Fibroblast of skin of back (primary cell): ENCODE data around the gene XPNPEP3.
"Not testable (repeated sequence)": the region's sequence is repeated elsewhere in the genome, so short reads cannot be mapped to it uniquely, and the experiment has no call there.

Experiments
- DNase-seq: peaks from one replicate; pipeline ENCODE4 v3.0.0-alpha.2; 2013

Gene XPNPEP3

DNA sequence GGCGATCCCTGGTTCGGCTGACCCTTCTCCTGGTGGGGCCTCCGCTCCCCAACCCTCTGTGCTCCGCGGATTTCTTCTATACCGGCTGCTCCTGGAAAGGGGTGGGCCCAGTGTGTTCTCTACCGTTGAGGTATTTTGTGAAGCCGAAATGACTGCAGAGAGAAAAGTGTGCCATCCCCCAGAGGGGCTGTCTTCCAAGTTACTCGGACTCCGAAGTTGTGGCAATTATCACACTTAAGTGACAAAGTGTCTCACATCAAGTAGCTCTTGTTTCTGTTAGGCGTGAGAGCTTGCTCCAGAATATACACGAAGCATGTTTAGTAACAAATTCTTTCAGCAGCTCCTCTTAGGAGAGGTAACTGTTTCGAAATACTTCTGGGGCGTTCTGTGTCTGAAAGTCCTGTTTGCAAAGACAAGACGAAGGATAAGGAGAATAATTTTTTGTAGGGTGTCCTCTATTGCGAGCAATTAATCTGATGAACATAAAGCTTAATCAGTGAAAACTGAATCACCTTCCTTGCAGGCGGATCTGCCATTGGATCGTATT is 434 bp downstream of the XPNPEP3 start:
- no peak for DNase-seq

DNA sequence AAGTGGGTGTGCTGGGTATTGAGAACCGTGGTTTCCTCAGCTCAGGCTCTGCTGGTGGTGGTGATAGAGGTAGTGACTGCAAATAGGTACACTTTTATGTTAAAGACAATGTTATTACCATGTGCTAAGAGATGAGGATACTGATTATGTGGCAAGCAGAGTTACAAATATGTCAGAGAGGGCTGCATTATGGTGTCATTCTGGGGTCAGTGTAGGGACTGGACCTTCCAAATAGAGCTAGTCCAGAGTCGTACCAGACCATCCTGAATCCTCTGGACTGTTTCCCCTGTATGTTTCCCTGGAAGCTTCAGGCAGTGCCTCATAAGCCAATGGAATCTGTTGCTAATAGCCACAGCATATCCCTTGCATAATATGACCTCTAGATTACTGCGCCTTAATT is 5.1 kb downstream of the XPNPEP3 start, which contains the start of gene DNAJB7:
DNAJB7 (minus strand) TSS at position 101 of the 400 bp plus-strand sequence. CDS start 119 bp downstream, outside the sequence.
- DNase-seq: no peak

DNA sequence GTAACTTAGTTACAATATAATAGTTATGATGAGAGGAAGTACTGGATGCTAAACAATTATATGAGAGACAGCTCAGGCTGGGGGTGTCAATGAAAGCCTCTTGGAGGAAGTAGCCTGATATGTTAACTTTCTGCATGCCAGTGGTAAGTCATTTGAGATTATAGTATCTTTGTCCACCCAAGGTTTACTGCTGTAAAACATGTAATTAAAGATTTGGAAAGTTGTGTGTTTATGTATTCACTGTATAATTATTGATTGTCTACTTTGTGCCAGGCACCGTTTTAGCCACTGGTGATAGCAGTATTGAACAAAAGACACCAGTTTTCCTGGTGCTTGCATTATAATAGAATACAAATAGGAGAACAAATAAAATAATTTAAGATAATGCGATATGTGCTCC is 5.6 kb downstream of the XPNPEP3 start:
- no peak for DNase-seq

DNA sequence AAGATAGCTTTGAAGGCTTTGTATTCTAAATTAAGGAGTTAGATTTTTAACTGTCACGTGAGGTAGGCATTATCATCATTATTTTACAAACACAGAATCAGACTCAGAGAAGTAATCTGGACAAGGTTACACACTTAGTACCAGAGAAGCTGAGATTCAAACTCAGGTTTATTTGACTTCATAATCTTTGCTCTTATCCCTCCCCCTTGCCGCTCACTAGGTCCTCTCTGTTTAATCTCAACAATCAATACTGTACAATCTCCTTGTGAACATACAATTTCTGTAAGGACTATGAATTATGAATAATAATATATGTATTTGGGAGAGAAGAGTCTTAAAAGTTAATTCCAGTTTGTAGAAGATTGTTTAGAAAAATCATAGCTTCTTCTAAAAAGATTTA is 10.2 kb downstream of the XPNPEP3 start:
- DNase-seq: no peak

DNA sequence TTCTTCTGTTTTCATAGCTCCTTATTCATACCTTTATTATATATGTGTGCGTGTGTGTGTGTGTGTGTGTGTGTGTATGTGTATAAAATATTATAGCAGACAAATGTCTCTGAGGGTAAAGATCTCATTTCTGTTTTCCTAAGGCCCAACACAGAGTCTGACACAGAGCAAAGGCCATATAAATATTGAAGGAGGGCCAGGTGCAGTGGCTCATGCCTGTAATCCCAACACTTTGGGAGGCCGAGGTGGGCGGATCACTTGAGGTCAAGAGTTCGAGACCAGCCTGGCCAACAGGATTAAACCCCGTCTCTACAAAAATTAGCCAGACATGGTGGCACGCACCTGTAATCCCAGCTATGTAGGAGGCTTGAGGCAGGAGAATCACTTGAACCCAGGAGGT is 11.4 kb downstream of the XPNPEP3 start:
- DNase-seq: not testable (repeated sequence)

DNA sequence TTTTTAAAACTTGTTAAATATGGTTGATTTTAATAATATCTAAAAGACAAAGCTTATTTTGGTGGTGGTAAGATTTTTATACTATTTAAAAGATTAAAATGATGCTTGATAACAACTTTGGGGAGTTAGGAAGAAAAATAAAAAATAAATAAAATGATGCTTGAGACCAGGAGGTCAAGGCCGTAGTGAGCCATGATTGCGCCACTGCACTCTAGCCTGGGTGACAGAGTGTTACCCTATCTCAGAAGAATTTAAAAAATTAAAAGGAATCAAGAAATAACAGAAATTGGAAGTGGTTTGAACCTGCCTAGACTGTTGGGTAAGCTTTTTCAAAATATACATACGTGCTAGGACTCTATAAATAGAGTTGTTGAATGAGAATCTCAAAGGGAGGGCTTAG is 17.1 kb downstream of the XPNPEP3 start:
- no peak for DNase-seq

DNA sequence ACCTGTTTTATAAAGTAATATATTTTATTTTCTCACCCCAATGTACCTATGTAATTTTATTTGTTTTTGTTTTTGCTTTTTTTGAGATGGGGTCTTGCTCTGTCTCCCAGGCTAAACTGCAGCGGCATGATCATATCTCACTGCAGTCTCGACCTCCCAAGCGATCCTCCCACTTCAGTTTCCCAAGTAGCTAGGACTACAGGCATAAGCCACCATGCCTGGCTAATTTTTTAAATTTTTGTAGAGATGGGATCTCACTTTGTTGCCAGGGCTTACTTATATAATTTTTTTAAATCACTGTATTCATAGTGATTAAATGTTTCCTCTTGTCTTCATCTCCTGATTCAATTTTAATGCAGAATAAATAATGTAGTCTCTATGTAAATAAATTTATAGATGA is 18.2 kb downstream of the XPNPEP3 start:
- DNase-seq: no peak

DNA sequence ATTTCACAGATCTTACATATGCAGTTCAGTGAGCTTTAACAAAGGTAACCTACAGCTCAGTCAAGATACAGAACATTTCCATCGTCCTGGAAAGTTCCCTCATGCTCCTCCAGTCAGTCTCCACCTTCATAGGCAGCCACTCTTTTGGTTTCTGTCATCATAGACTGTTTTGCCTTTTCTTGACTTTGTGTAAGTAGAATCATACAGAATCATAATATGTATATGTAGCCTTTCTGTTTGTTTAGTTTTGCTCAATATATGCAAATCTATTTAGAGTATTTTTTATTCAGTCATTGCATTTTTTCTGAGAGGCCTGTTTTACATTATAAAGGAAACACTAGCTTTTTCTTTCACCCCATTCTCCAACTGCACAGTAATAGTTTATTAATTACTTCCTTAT is 20.0 kb downstream of the XPNPEP3 start:
- no peak for DNase-seq

DNA sequence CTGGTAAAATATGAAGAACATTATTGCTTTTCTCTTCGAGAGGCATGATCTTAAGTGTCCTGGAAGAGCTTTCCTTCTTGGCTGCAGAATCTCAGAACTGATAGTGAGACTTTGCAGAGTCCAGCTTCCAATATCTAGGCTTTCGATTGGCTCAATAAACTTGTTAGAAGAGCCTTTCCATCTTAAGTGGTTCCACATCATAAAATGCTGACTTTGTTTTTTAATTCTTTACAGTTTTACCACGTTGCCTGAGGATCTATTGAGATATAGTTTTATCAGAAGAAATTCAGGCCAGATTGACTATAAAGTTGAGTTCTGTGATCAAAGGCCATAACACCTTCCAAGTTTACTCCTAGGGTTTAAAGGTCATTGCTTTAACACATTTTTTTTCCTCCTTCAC is 20.5 kb downstream of the XPNPEP3 start:
- DNase-seq: no peak

DNA sequence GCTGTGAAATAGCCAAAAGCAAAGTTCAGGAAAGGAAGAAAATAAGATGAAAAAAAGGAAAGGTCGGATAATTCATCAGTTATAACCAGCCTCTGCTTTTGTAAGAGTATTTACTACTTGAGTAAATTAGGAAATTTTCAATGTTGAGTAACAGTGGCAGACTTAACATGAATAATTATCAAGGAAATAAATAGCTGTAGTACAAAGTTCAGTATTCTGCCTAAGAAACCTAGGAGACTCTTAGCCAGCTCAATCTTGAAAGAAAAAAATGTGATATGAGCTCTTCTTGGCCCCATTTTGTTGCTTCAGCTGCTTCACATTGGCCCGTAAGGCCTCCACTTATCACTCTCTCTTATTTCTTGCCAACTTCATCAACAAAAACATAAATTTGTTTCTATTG is 22.0 kb downstream of the XPNPEP3 start:
- no peak for DNase-seq

DNA sequence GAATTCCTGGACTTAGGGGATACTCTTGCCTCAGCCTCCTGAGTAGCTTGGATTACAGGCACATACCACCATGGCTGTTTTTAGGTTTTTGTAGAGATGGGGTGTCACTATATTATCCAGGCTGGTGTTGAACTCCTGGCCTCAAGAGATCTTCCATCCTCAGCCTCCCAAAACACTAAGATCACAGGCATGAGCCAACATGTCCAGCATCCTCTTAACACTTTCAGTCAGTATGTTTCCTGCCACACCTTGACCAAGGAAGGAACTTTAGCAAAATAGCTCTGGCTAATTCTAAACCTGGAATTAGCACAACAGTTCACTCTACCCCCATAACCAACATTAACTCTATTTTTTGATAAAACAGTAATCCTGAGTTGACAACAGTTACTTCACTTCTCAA is 32.2 kb downstream of the XPNPEP3 start:
- no peak for DNase-seq

DNA sequence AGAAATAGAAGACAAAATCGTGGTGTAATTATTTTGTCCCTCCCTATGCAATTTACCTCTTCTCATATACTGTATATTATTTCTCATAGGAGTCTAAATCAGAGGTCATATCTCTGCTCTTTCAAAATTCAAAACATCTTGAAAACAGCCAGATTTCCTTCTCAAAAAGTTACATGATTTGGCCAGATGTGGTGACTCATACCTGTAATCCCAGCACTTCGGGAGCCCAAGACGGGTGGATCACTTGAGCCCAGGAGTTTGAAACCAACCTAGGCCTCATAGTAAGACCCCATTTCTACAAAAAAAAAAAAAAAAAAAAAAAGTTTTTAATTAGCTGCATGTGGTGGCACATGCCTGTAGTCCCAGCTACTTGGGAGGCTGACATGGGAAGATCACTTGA is 33.9 kb downstream of the XPNPEP3 start:
- no peak for DNase-seq

DNA sequence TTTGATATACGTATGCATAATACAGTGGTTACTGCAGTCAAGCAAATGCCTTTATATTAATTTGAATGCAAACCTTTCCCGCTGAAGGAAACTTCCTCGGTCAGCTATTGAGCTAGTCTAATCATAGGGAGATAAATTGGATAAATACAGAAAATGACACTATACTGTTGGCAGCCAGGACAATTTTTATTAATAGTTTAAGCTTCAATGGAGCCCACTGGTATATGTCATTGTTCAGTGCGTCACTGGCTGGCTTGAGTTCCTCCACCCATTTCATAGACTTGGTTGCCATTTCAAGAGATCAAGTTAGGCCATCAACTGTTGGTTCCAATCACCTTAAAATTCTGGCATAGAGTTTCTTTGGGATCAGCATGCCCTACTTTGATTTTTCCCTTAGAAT is 37.5 kb downstream of the XPNPEP3 start:
- DNase-seq: no peak

DNA sequence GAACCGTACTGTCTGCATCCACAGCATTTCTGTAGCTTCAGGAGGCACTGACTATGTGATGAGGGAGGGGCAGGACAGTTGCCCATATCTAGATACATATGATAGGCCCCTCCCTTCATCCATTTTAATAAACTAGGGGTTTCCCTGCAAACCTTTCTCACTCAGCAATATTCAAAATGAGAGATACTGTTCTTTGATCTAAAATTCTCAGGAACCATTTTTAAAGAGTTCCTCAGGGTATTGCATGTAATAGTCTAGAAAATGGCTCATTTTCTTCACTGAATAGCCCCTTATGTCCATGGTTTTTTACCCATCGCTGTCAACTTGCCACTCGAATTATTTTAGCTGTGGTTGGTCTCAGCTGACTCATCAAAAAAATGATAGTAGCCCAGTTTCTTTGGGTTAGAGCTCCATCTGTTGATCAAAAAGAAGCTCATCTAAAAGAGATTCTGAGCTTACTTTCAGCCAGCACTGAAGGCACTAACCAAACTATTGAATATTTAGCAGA is 42.0 kb downstream of the XPNPEP3 start:
- DNase-seq: peak; percentile 64

DNA sequence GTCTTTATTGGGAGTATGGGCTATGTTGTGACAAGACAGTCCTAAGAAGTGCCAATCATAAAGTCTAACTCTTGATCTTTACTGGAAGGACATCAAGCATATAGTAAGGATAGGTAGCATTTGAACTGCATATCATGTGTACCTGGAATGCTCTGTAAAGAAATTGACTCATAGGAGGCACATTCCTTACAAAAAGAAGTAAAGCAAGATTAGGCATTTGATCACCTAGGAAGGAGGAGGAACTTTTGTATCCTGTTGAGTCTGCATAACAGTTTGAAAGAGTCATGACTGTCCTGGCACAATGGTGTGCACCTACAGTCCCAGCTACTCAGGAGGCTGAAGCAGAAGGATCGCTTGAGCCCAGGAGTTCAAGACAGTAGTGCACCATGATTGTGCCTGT is 47.2 kb downstream of the XPNPEP3 start:
- DNase-seq: no peak

DNA sequence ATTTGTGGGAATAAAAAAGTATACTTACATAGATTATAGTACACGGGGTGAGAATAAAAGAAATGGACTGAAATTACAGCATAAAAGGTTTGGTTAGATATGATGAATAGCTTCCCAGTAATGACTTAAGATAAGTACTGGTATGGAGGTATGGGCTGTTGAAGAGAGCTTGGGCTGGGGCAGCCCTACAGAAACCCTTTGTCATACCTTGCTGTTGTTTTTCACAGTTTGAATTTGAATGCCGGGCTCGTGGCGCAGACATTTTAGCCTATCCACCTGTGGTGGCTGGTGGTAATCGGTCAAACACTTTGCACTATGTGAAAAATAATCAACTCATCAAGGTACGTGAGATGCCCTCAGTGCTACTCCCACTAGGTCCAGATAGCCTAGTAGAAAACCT is 51.9 kb downstream of the XPNPEP3 start:
- DNase-seq: no peak

DNA sequence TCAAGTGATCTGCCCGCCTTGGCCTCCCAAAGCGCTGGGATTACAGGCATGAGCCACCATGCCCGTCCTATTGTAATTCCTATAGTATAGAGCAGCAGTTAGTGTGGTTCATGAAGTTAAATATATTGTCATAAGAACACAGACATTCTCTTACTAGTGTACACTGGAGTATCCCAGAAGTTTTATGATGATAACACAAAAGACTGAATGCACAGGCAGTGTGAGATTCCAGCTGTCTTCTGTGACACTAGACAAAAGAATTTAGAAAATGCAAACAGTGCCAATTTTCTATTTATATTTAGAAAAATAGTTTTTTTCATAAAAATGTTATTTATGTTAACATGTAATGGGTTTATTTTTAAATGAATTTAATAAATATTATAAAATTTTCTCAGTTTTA is 54.8 kb downstream of the XPNPEP3 start:
- DNase-seq: peak; percentile 53

DNA sequence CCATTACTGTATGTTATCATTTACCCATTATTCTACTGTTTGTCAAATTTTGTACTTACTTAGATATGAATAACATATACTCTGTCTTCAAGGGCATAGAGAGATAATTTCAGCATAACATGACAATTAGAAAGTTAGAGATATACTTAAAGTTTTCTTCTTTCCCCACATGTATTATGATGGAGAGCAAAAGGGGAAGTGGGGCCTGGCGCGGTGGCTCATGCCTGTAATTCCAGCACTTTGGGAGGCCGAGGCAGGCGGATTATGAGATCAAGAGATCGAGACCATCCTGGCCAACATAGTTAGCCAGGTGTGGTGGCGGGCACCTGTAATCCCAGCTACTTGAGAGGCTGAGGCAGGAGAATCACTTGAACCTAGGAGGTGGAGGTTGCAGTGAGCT is 56.0 kb downstream of the XPNPEP3 start:
- DNase-seq: not testable (repeated sequence)

DNA sequence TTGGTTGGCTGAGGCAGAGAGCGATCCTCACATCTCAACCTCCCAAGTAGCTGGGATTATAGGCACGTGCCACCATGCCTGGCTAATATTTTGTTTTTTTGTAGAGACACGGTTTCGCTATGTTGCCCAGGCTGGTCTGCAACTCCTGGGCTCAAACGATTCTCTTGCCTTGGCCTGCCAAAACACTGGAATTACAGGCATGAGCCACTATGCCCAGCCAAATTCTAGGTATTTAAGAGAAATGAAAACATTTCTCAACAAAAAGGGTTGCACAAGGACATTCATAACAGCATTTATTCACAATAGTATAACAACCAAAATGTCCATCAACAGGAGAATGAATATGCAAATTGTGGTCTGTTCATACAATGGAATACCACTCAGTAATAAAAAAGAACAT is 62.5 kb downstream of the XPNPEP3 start:
- DNase-seq: no peak

DNA sequence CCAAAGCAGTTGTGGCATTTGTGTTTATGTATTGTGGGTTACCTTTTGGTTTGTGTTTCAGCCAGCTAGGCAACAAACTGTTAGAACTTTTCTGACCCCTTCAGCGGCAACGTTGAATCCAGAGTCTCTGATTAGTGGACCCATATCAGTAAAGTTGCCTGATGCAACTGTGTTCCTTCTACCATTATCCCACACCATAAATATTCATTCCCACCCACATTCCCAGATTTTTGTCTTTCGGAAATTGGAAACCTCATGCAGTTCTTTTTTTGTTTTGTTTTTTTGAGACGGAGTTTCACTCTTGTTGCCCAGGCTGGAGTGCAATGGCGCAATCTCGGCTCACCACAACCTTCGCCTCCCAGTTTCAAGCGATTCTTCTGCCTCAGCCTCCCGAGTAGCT is 63.6 kb downstream of the XPNPEP3 start:
- no peak for DNase-seq

DNA sequence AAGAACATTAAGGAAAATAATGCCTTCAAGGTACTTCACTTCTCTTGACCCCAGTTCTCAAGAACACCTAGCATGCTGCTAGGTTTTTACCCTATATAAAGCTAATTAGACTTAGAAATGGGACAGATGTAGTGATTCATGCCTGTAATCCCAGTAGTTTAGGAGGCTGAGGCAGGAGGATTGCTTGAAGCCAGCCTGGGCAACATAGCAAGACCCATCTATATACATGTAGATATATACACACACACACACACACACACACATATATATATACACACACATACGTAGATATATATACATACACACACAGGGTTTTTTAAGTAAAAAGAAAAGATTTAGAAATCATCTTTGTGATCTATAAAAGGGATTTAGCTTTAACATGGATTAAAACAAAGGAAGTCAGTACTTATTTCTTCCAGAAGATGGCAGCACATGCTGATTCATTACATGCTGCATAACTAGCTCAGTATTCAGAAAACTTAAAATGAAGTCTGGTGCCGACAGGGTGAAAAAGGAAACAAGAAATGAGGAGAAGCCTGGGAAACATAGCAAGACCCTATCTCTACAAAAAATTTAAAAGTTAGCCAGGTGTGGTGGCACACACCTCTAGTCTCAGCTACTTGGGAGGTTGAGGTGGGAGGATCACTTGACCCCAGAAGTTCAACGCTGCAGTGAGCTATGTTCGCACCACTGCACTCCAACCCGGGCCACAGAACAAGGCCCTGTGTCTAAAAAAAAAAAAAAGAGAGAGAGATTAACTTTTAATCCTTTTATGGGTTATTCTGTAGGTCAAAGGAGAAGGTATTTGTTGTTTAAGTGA is 65.7 kb downstream of the XPNPEP3 start:
- peak; percentile 63 for DNase-seq

DNA sequence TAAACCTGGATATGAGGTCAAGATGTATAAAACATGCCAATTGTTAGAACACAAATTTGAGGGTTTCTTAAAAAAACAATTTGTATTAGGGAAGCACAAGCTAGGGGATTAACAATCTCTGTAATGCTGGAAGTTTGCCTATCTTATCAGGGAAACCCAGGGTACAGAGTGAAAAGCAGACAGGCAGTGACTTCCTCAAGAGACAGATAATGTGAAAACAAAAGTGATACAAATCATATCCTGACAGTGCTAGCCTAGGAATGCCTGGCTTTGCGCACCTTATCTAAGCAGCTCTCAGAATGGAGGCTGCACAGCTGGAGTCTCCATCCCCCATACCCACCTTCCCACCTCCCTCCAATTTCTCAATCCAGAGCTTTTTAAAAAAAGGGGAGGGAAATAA is 71.7 kb downstream of the XPNPEP3 start:
- DNase-seq: no peak

DNA sequence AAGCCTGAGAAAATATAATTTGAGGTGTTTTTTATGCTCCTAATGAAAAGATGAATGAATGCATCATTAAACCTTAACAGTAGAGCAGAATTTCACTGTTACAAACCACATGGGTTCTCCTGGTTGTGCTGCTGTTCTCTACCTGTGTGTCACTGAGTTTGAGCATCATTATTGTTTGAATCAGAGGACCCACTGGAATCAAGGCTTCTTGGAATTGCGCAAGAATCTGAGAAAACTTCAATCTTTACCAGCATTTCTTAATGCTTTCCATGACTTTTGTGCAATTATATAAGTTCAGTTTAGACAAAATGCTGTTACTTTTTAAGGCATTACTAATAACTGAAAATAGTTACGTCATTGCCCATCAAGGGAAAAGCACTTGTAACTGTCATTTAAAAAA is 75.4 kb downstream of the XPNPEP3 start:
- no peak for DNase-seq

DNA sequence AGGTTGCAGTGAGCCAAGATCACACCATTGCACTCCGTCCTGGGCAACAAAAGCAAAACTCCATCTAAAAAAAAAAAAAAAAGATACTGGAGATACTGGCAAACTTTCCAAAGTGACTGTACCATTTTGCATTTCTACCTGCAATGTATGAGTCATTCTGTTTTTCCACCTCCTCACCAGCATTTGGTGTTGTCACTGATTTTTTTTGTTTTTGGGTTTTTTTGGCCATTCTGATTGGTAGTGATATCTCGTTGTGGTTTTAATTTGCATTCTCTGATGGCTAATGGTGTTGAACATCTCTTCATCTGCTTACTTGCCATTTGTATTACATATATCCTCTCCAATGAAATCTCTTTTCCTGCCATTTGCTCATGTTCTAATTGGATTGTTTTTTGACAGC is 82.3 kb downstream of the XPNPEP3 start:
- DNase-seq: no peak
